Measurements from ENCODE around the gene NAALADL2. TPM values are rescaled to one million over a fixed set of nuclear protein-coding genes. Genes with fewer than 3 reads are reported as not detected.
"Not testable (repeated sequence)": the region's sequence is repeated elsewhere in the genome, so short reads cannot be mapped to it uniquely, and the experiment has no call there.

NAALADL2 gene
- total RNA-seq, 2 experiments from 2014 or later, result not detected

- Mint-ChIP-seq H3K27me3 (no peaks in the 10 kb centered on the region), H3K9me3 (ENCODE audit: low read depth) (no peaks in the 10 kb centered on the region), H3K4me1 (no peaks in the 10 kb centered on the region), H3K4me3 (no peak overlapping the region), H3K27ac (no peak overlapping the region), H3K36me3 (no peaks in the 10 kb centered on the region)
- ATAC-seq, result no peak
- CTCF ChIA-PET, result no interaction called here
- no peak for DNase-seq
These were observed 259.3 kb downstream of the NAALADL2 start for GRCh38 chr3:175118382-175118941.

DNA sequence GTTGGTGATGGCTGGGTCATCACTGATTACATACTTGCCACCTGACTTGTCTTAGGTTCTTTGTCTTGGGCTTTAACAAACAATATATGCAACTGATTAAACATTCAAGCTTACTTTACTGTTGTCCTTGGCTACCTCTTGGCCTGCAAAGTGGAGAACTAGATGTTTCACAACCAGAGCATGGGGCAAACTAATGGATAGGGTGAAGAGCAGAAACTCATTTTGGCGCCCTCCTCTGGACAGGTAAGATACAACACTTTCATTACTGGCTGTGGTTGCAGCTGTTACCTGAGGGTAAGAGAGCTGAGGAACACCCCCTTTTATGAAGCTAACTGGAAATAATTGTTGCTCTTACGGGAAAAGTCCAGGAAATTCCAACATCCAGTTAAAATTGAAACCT lies 262.1 kb downstream of the NAALADL2 start:
- no peak for ATAC-seq
- no peak overlapping the region for H3K4me3 Mint-ChIP-seq
- no peak for DNase-seq

GRCh38 chr3:175127075-175127662 lies 268.0 kb downstream of the NAALADL2 start:
- H3K27ac Mint-ChIP-seq, result no peak overlapping the region
- H3K9me3 Mint-ChIP-seq (ENCODE audit: low read depth), result peaks cover 2% of the 10 kb centered on the region
- DNase-seq, result no peak
- no peaks in the 10 kb centered on the region for H3K36me3 Mint-ChIP-seq
- CTCF ChIA-PET, result no interaction called here
- H3K4me3 Mint-ChIP-seq, result no peak overlapping the region
- H3K27me3 Mint-ChIP-seq, result no peaks in the 10 kb centered on the region
- no peaks in the 10 kb centered on the region for H3K4me1 Mint-ChIP-seq
- ATAC-seq, result no peak

More for the DNA sequence above, 262.1 kb downstream of the NAALADL2 start:
- no peaks in the 10 kb centered on the region for H3K27me3 Mint-ChIP-seq
- CTCF ChIA-PET, result no interaction called here
- H3K27ac Mint-ChIP-seq, result no peak overlapping the region
- peaks cover 2% of the 10 kb centered on the region for H3K9me3 Mint-ChIP-seq (ENCODE audit: low read depth)
- H3K4me1 Mint-ChIP-seq, result no peaks in the 10 kb centered on the region
- no peaks in the 10 kb centered on the region for H3K36me3 Mint-ChIP-seq

DNA sequence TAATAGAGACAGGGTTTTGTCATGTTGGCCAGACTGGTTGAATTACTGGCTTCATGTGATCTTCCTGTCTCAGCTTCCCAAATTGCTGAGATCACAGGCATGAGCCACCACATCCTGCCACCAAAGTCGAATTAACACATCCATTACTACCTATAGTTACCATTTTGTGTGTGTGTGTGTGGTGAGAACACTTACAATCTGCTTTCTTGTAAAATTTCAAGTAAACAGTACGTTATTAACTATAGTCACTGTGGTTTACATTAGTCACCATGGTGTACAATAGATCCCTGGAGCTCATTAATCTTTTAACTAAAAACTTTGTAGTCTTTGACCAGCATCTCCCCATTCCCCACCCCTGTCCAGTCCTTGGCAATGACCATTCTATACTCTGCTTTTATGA lies 270.0 kb downstream of the NAALADL2 start:
- H3K36me3 Mint-ChIP-seq, result no peaks in the 10 kb centered on the region
- CTCF ChIA-PET, result no interaction called here
- no peak overlapping the region for H3K4me3 Mint-ChIP-seq
- no peaks in the 10 kb centered on the region for H3K27me3 Mint-ChIP-seq
- peaks cover 6% of the 10 kb centered on the region for H3K9me3 Mint-ChIP-seq (ENCODE audit: low read depth)
- H3K4me1 Mint-ChIP-seq, result no peaks in the 10 kb centered on the region
- ATAC-seq, result no peak
- no peak overlapping the region for H3K27ac Mint-ChIP-seq
- no peak for DNase-seq

GRCh38 chr3:175129571-175129970 lies 270.4 kb downstream of the NAALADL2 start:
- H3K4me3 Mint-ChIP-seq, result no peak overlapping the region
- no peaks in the 10 kb centered on the region for H3K27me3 Mint-ChIP-seq
- ATAC-seq (no peak), DNase-seq (no peak)
- H3K27ac Mint-ChIP-seq, result no peak overlapping the region
- no peaks in the 10 kb centered on the region for H3K36me3 Mint-ChIP-seq
- H3K4me1 Mint-ChIP-seq, result no peaks in the 10 kb centered on the region
- peaks cover 6% of the 10 kb centered on the region for H3K9me3 Mint-ChIP-seq (ENCODE audit: low read depth)
- CTCF ChIA-PET, result no interaction called here

- DNase-seq; H3K27ac Mint-ChIP-seq; H3K4me1 Mint-ChIP-seq; H3K27me3 Mint-ChIP-seq; ATAC-seq; H3K36me3 Mint-ChIP-seq; CTCF ChIA-PET; H3K4me3 Mint-ChIP-seq; H3K9me3 Mint-ChIP-seq (ENCODE audit: low read depth): not testable (repeated sequence)
These were observed 272.7 kb downstream of the NAALADL2 start for GRCh38 chr3:175131866-175132265.

DNA sequence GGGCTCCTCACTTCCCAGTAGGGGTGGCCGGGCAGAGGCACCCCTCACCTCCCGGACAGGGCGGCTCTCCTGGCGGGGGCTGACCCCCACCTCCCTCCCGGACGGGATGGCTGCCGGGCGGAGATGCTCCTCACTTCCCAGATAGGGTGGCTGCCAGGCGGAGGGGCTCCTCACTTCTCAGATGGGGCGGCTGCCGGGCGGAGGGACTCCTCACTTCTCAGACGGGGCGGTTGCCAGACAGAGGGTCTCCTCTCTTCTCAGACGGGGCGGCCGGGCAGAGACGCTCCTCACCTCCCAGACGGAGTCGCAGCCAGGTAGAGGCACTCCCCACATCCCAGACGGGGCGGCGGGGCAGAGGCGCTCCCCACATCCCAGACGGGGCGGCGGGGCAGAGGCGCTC lies 273.6 kb downstream of the NAALADL2 start:
- H3K9me3 Mint-ChIP-seq (ENCODE audit: low read depth); H3K27ac Mint-ChIP-seq; H3K4me1 Mint-ChIP-seq; H3K4me3 Mint-ChIP-seq; ATAC-seq; H3K27me3 Mint-ChIP-seq; H3K36me3 Mint-ChIP-seq; CTCF ChIA-PET; DNase-seq: not testable (repeated sequence)

GRCh38 chr3:175144368-175144767 lies 285.2 kb downstream of the NAALADL2 start:
- H3K36me3 Mint-ChIP-seq, result no peaks in the 10 kb centered on the region
- no peak for ATAC-seq
- H3K4me3 Mint-ChIP-seq, result no peak overlapping the region
- H3K9me3 Mint-ChIP-seq (ENCODE audit: low read depth), result peaks cover 2% of the 10 kb centered on the region
- H3K27ac Mint-ChIP-seq, result no peak overlapping the region
- H3K4me1 Mint-ChIP-seq, result no peaks in the 10 kb centered on the region
- H3K27me3 Mint-ChIP-seq, result no peaks in the 10 kb centered on the region
- no peak for DNase-seq
- CTCF ChIA-PET, result no interaction called here

- Mint-ChIP-seq H3K4me3 (no peak overlapping the region), H3K9me3 (ENCODE audit: low read depth) (peaks cover 2% of the 10 kb centered on the region), H3K4me1 (no peaks in the 10 kb centered on the region), H3K36me3 (no peaks in the 10 kb centered on the region), H3K27me3 (no peaks in the 10 kb centered on the region), H3K27ac (no peak overlapping the region)
- ATAC-seq (no peak), DNase-seq (no peak)
- CTCF ChIA-PET, result no interaction called here
These were observed 287.1 kb downstream of the NAALADL2 start for GRCh38 chr3:175146258-175146657.

DNA sequence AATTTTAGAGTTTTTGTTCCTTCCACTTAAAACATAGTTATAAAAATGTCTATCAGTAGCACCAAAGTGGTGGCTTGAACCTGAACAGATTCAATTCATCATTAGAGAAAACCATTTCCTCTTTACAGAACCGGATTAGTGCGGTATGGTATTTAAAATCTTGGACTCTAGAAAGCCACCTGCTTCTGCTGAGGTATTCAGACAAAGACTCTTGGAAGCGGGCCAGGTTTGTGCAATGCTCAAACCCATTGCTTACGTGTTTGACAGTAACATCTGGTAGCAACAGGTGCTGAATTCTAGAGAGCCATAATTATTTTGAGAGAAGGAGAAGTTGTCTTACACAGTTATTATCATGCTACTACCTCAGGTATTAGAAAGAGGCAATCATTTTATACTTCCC lies 290.5 kb downstream of the NAALADL2 start:
- CTCF ChIA-PET, result no interaction called here
- Mint-ChIP-seq H3K4me1 (no peaks in the 10 kb centered on the region), H3K27me3 (no peaks in the 10 kb centered on the region), H3K27ac (no peak overlapping the region), H3K36me3 (no peaks in the 10 kb centered on the region), H3K4me3 (no peak overlapping the region), H3K9me3 (ENCODE audit: low read depth) (no peaks in the 10 kb centered on the region)
- ATAC-seq, result no peak
- DNase-seq, result no peak

GRCh38 chr3:175150812-175151401 lies 291.8 kb downstream of the NAALADL2 start:
- H3K4me3 Mint-ChIP-seq, result no peak overlapping the region
- CTCF ChIA-PET, result no interaction called here

GRCh38 chr3:175153595-175153994 lies 294.5 kb downstream of the NAALADL2 start:
- Mint-ChIP-seq H3K27me3 (no peaks in the 10 kb centered on the region), H3K36me3 (no peaks in the 10 kb centered on the region), H3K4me3 (no peak overlapping the region), H3K27ac (no peak overlapping the region), H3K4me1 (no peaks in the 10 kb centered on the region), H3K9me3 (ENCODE audit: low read depth) (no peaks in the 10 kb centered on the region)
- DNase-seq (no peak), ATAC-seq (no peak)
- CTCF ChIA-PET, result no interaction called here

More at GRCh38 chr3:175150812-175151401, 291.8 kb downstream of the NAALADL2 start:
- DNase-seq (no peak), ATAC-seq (no peak)
- Mint-ChIP-seq H3K27ac (no peak overlapping the region), H3K4me1 (no peaks in the 10 kb centered on the region), H3K9me3 (ENCODE audit: low read depth) (no peaks in the 10 kb centered on the region), H3K36me3 (no peaks in the 10 kb centered on the region), H3K27me3 (no peaks in the 10 kb centered on the region)

GRCh38 chr3:175155172-175155571 lies 296.0 kb downstream of the NAALADL2 start:
- Mint-ChIP-seq H3K4me1 (no peaks in the 10 kb centered on the region), H3K9me3 (ENCODE audit: low read depth) (no peaks in the 10 kb centered on the region), H3K27ac (no peak overlapping the region), H3K4me3 (no peak overlapping the region), H3K36me3 (no peaks in the 10 kb centered on the region), H3K27me3 (no peaks in the 10 kb centered on the region)
- CTCF ChIA-PET, result no interaction called here
- ATAC-seq, result no peak
- DNase-seq, result no peak

DNA sequence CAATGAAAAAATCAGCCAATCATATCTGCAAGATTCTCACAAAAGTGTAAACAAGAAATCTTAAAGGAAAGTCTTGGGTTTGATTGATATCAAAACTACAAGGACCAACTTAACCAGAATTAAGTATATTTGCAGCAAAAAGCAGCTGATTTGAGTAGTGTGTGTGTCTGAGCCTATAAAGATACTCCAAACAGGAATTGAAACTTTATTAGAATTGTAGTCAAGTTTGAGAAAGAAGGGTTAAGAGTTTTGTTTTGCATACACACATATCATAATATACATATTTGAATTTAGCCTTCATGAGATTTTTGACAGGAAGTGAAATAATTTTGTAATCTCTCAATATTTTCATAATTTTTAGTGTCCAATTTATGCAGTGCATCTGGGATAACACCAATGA lies 300.1 kb downstream of the NAALADL2 start:
- Mint-ChIP-seq H3K27ac (no peak overlapping the region), H3K36me3 (no peaks in the 10 kb centered on the region), H3K4me3 (no peak overlapping the region), H3K4me1 (no peaks in the 10 kb centered on the region), H3K27me3 (no peaks in the 10 kb centered on the region), H3K9me3 (ENCODE audit: low read depth) (no peaks in the 10 kb centered on the region)
- DNase-seq (no peak), ATAC-seq (no peak)
- CTCF ChIA-PET, result no interaction called here
